ENCODE results near the gene DCLRE1B. TPM values are rescaled to one million over a fixed set of nuclear protein-coding genes. Genes with fewer than 3 reads are reported as not detected.
A peak's percentile ranks its signal among the peaks of the same experiment; 100 is the strongest.

DCLRE1B gene
- total RNA-seq, 2 experiments from 2014 or later, result 19.1 to 19.3 TPM

GRCh38 chr1:113898241-113898814 is 6.8 kb upstream of the DCLRE1B start:
- peaks cover 73% of the 10 kb centered on the region for H3K36me3 Mint-ChIP-seq (ENCODE audit: low read depth)
- no peak for TF ChIP-seq CTCF (IDR thresholded peaks at IDR 0.05)
- CTCF ChIA-PET, result interaction anchor here (1.5 to 1.6 kb wide), 2 partner anchors 9 to 18 kb away, joined by 4 read pairs; no protein-coding TSS in a partner anchor
- peaks cover 48% of the 10 kb centered on the region for H3K4me1 Mint-ChIP-seq (ENCODE audit: low read depth)
- peak overlapping the region; percentile 68 for H3K27ac Mint-ChIP-seq
- peak; percentile 42 for ATAC-seq
- intact Hi-C loops (cut with micrococcal nuclease), result no loop called here
- no peaks in the 10 kb centered on the region for H3K9me3 Mint-ChIP-seq
- no peak overlapping the region for H3K4me3 Mint-ChIP-seq
- no peak for DNase-seq
- POLR2A ChIA-PET, result interaction anchor here (0.9 kb wide), 1 partner anchor 10 kb away, joined by 3 read pairs; the partner anchor contains the start of gene BCL2L15
- H3K27me3 Mint-ChIP-seq, result no peaks in the 10 kb centered on the region

- ATAC-seq (no peak), DNase-seq (no peak)
- Mint-ChIP-seq H3K4me1 (ENCODE audit: low read depth) (peaks cover 51% of the 10 kb centered on the region), H3K9me3 (no peaks in the 10 kb centered on the region), H3K4me3 (no peak overlapping the region), H3K36me3 (ENCODE audit: low read depth) (peaks cover 79% of the 10 kb centered on the region), H3K27me3 (no peaks in the 10 kb centered on the region), H3K27ac (no peak overlapping the region)
- ChIA-PET CTCF (interaction anchor here (0.5 to 1.5 kb wide), 3 partner anchors 9 to 369 kb away, joined by 3 to 4 read pairs (median 4); partner anchors contain the start of gene BCL2L15), POLR2A (interaction anchor here (0.6 to 1.4 kb wide), 3 partner anchors 10 to 29 kb away, joined by 3 read pairs; partner anchors contain the start of gene BCL2L15)
- intact Hi-C loops (cut with micrococcal nuclease), result no loop called here
- no peak for TF ChIP-seq CTCF (IDR thresholded peaks at IDR 0.05)
Observed at GRCh38 chr1:113899111-113899510, 6.0 kb upstream of the DCLRE1B start.

- Mint-ChIP-seq H3K9me3 (no peaks in the 10 kb centered on the region), H3K36me3 (ENCODE audit: low read depth) (peaks cover 66% of the 10 kb centered on the region), H3K4me3 (no peak overlapping the region), H3K27me3 (no peaks in the 10 kb centered on the region), H3K27ac (peak overlapping the region; percentile 63), H3K4me1 (ENCODE audit: low read depth) (peaks cover 54% of the 10 kb centered on the region)
- ChIA-PET CTCF (interaction anchor here (1.2 to 1.7 kb wide), 2 partner anchors 8 to 20 kb away, joined by 3 to 4 read pairs; no protein-coding TSS in a partner anchor), POLR2A (interaction anchor here (1.2 to 3.3 kb wide), 4 partner anchors 9 to 29 kb away, joined by 3 to 16 read pairs (median 5); partner anchors contain the start of gene HIPK1)
- DNase-seq, result no peak
- no peak for ATAC-seq
- intact Hi-C loops (cut with micrococcal nuclease), result loop anchor here (5.0 kb wide), 1 partner anchor 64 kb away; no protein-coding TSS in a partner anchor
- TF ChIP-seq CTCF (IDR thresholded peaks at IDR 0.05), result no peak
Observed at GRCh38 chr1:113901191-113901590, 3.9 kb upstream of the DCLRE1B start.

- H3K27me3 Mint-ChIP-seq, result no peaks in the 10 kb centered on the region
- peak overlapping the region; percentile 99 for H3K27ac Mint-ChIP-seq
- peaks cover 55% of the 10 kb centered on the region for H3K4me1 Mint-ChIP-seq (ENCODE audit: low read depth)
- no peak for TF ChIP-seq CTCF (IDR thresholded peaks at IDR 0.05)
- DNase-seq (peak; percentile 50), ATAC-seq (no peak)
- ChIA-PET CTCF (interaction anchor here (0.7 to 5.6 kb wide), 25 partner anchors 8 to 75 kb away, joined by 3 to 55 read pairs (median 5); partner anchors contain the start of genes BCL2L15, HIPK1 and OLFML3), POLR2A (interaction anchor here (0.6 to 3.8 kb wide), 26 partner anchors 8 to 127 kb away, joined by 3 to 93 read pairs (median 4); partner anchors contain the start of genes BCL2L15 and HIPK1)
- peak overlapping the region; percentile 88 for H3K4me3 Mint-ChIP-seq
- intact Hi-C loops (cut with micrococcal nuclease), result loop anchor here (1.0 to 5.0 kb wide), 2 partner anchors 32 to 66 kb away; partner anchors contain the start of gene PTPN22
- peaks cover 58% of the 10 kb centered on the region for H3K36me3 Mint-ChIP-seq (ENCODE audit: low read depth)
- no peaks in the 10 kb centered on the region for H3K9me3 Mint-ChIP-seq
Observed at GRCh38 chr1:113903501-113904292, 1.4 kb upstream of the DCLRE1B start.

Measured in activated CD8-positive, alpha-beta T cell treated with anti-CD3 and anti-CD28 coated beads for 36 hours (primary cell).